Caco-2 (cell line): ENCODE results near the gene MT1X. TPM values are rescaled to one million over a fixed set of nuclear protein-coding genes. Genes with fewer than 3 reads are reported as not detected.

Source experiments
- Bru-seq: library from RNA; stranded (reverse); fragments of 400-500 nt; gene quantifications from one replicate; lab custom pipeline; 2021; lab: Mats Ljungman, UMichigan
- BruChase-seq, 2 experiments: library from RNA; stranded (reverse); fragments of 400-500 nt; gene quantifications; one replicate each; lab custom pipeline; 2021; lab: Mats Ljungman, UMichigan
- BruUV-seq: library from RNA; stranded (reverse); fragments of 400-500 nt; replicated peaks from 2 replicates; lab custom pipeline; 2021; lab: Mats Ljungman, UMichigan
- CTCF ChIA-PET: fragments of 300-600 bp; sonication (Branson Sonifier 250); formaldehyde crosslinking; loops from one replicate; lab custom pipeline; 2022; ENCODE audit warnings: antibody characterized with exemption; lab: Charles Lee
- POLR2A ChIA-PET: fragments of 300-600 bp; sonication (Branson Sonifier 250); formaldehyde crosslinking; loops from one replicate; lab custom pipeline; 2022; ENCODE audit warnings: antibody characterized with exemption; lab: Charles Lee
- DNase-seq, 2 experiments: peaks; one replicate each; pipeline versions ENCODE4 v3.0.0 to v3.0.0-alpha.2; 2020 to 2022
- H3K27me3 ChIP-seq: replicated peaks from 2 replicates; pipeline ENCODE4 v1.6.0; 2011; ENCODE audit warnings: low read length; ENCODE audit not compliant: control insufficient read depth, insufficient read depth
- H3K36me3 ChIP-seq: 2 replicates; pipeline ENCODE4 v1.5.1; 2011; ENCODE audit warnings: low read length; ENCODE audit not compliant: control insufficient read depth, insufficient read depth
- H3K4me1 ChIP-seq: fragments of 250-450 bp; sonication (Bioruptor Pico); 2 replicates; pipeline ENCODE4 v1.5.1; 2020; ENCODE audit warnings: mild to moderate bottlenecking
- H3K4me3 ChIP-seq: 2 replicates; pipeline ENCODE4 v1.5.1; 2011; ENCODE audit warnings: low read depth, mild to moderate bottlenecking, control low read depth, low read length
- H3K9me3 ChIP-seq: fragments of 250-450 bp; sonication (Bioruptor Pico); 2 replicates; pipeline ENCODE4 v1.5.1; 2020; ENCODE audit warnings: mild to moderate bottlenecking, moderate library complexity
- H3K27ac Mint-ChIP-seq: one replicate; pipeline ENCODE4 v1.8.0; 2022; ENCODE audit warnings: mixed read lengths; ENCODE audit not compliant: unreplicated experiment
- H3K27me3 Mint-ChIP-seq: one replicate; pipeline ENCODE4 v1.8.0; 2022; ENCODE audit warnings: mixed read lengths; ENCODE audit not compliant: insufficient read depth, unreplicated experiment
- H3K36me3 Mint-ChIP-seq: one replicate; pipeline ENCODE4 v1.8.0; 2022; ENCODE audit warnings: mild to moderate bottlenecking, mixed read lengths; ENCODE audit not compliant: insufficient read depth, unreplicated experiment
- H3K4me1 Mint-ChIP-seq: one replicate; pipeline ENCODE4 v1.8.0; 2022; ENCODE audit warnings: low read depth, mixed read lengths; ENCODE audit not compliant: unreplicated experiment
- H3K4me3 Mint-ChIP-seq: one replicate; pipeline ENCODE4 v1.8.0; 2022; ENCODE audit warnings: mild to moderate bottlenecking, moderate library complexity, mixed read lengths; ENCODE audit not compliant: unreplicated experiment
- H3K9me3 Mint-ChIP-seq: one replicate; pipeline ENCODE4 v1.8.0; 2022; ENCODE audit warnings: mixed read lengths; ENCODE audit not compliant: unreplicated experiment
- intact Hi-C: fragments of 100-400 bp; cut with micrococcal nuclease; formaldehyde crosslinking; loops from one replicate; pipeline ENCODE4 v1.10.0; 2022; ENCODE audit not compliant: unreplicated experiment
- long read RNA-seq: library from polyadenylated mRNA; stranded (forward); transcript quantifications from one replicate; pipeline ENCODE4 v2.0.0, GENCODE V29; 2022
- total RNA-seq: library from RNA; stranded (reverse); gene quantifications from 2 replicates; pipeline ENCODE4 v1.2.3, GENCODE V29; 2022
- TF ChIP-seq, protein P1 (sequence below), 2 experiments: fragments of 200-600 bp in 1 of 2; IDR thresholded peaks; 1 replicate in 1 of 2; 2 replicates in 1 of 2; pipeline versions ENCODE4 v1.5.1 to v1.8.0; 2011 to 2022; ENCODE audit warnings: antibody characterized with exemption in 1 of 2, control low read depth in 1 of 2, inconsistent platforms in 1 of 2, low read depth in 1 of 2, low read length in 1 of 2, mild to moderate bottlenecking in 1 of 2, moderate library complexity in 1 of 2; ENCODE audit not compliant: insufficient read depth in 1 of 2, severe bottlenecking in 1 of 2, unreplicated experiment in 1 of 2

MT1X gene
- total RNA-seq = 4.4 and 18.3 TPM in 2 replicates
- percentile 16 among the genes with signal in this experiment for Bru-seq, nascent RNA
- percentile 46 among the genes with signal in this experiment for BruChase-seq, experiment 1, labeled RNA remaining after a 2-hour chase
- percentile 58 among the genes with signal in this experiment for BruChase-seq, experiment 2, labeled RNA remaining after a 6-hour chase
- long read RNA-seq, partial matches to known transcripts = 0 of 4 reads
- long read RNA-seq, other reads (novel, unspliced or antisense) = 0 of 4 reads

DNA sequence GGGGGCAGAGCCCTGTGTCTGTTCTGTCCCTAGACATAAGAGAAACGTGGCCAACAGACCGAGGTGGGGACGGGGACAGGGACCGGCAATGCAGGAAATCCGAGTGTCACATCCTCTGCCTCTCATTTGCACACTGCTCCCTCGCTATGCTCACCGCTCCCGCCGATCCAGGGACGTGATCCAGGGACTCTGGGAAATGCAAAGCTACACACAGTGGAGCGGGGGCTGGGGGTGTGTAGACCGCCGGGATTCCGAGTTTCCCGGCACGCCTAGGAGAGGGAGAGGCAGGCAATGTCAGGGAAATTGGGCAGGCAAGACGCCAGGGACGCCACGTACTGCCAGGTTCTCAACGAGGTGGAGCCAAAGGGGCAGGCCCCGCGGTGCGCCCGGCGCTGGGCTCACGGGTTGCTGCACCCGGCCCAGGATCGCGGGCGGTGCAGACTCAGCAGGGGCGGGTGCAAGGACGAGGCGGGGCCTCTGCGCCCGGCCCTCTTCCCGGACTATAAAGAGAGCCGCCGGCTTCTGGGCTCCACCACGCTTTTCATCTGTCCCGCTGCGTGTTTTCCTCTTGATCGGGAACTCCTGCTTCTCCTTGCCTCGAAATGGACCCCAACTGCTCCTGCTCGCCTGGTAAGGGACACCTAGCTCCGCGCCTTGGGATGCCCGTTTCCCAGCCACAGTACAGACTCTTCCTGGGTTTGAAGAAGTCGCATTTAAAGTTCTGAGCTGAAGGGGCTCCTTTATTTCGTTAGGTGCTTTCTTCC, at the start of gene MT1X:
Gene MT1X, plus strand, starts transcription at position 532 of the 764 bp plus-strand sequence. Its CDS starts 71 bp downstream, at position 603.
- BruUV-seq = no TSS peak
- peak within 1 kb of the TSS; percentile 65 for H3K4me3 ChIP-seq
- peak within 1 kb of the TSS; percentile 95 for H3K4me3 Mint-ChIP-seq
- POLR2A ChIA-PET = interaction anchor here (0.9 kb wide), 1 partner anchor 25 kb away, joined by 3 read pairs; no protein-coding TSS in a partner anchor
- no peaks in the 10 kb centered on the region for H3K36me3 Mint-ChIP-seq
- no peaks in the 10 kb centered on the region for H3K4me1 Mint-ChIP-seq
- H3K27me3 ChIP-seq = no peaks in the 10 kb centered on the region
- intact Hi-C loops = loop anchor here (1.0 kb wide), 1 partner anchor 9 kb away; no protein-coding TSS in a partner anchor
- DNase-seq = peak; percentile 81 to 88
- TF ChIP-seq, protein P1, sequence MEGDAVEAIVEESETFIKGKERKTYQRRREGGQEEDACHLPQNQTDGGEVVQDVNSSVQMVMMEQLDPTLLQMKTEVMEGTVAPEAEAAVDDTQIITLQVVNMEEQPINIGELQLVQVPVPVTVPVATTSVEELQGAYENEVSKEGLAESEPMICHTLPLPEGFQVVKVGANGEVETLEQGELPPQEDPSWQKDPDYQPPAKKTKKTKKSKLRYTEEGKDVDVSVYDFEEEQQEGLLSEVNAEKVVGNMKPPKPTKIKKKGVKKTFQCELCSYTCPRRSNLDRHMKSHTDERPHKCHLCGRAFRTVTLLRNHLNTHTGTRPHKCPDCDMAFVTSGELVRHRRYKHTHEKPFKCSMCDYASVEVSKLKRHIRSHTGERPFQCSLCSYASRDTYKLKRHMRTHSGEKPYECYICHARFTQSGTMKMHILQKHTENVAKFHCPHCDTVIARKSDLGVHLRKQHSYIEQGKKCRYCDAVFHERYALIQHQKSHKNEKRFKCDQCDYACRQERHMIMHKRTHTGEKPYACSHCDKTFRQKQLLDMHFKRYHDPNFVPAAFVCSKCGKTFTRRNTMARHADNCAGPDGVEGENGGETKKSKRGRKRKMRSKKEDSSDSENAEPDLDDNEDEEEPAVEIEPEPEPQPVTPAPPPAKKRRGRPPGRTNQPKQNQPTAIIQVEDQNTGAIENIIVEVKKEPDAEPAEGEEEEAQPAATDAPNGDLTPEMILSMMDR (IDR thresholded peaks at IDR 0.05; ENCODE audit: insufficient read depth in 1 of 2, low read depth in 1 of 2, low read length in 1 of 2, severe bottlenecking in 1 of 2, unreplicated experiment in 1 of 2) = no peak
- no peaks in the 10 kb centered on the region for H3K36me3 ChIP-seq
- peaks cover 8% of the 10 kb centered on the region for H3K9me3 ChIP-seq
- H3K27ac Mint-ChIP-seq = peak within 1 kb of the TSS; percentile 39
- peaks cover 7% of the 10 kb centered on the region for H3K27me3 Mint-ChIP-seq
- H3K4me1 ChIP-seq = peaks cover 8% of the 10 kb centered on the region; the same call in 1 of the 2 replicates
- CTCF ChIA-PET = interaction anchor here (0.6 to 2.3 kb wide), 2 partner anchors 20 to 168 kb away, joined by 3 to 11 read pairs; no protein-coding TSS in a partner anchor
- peaks cover 11% of the 10 kb centered on the region for H3K9me3 Mint-ChIP-seq

DNA sequence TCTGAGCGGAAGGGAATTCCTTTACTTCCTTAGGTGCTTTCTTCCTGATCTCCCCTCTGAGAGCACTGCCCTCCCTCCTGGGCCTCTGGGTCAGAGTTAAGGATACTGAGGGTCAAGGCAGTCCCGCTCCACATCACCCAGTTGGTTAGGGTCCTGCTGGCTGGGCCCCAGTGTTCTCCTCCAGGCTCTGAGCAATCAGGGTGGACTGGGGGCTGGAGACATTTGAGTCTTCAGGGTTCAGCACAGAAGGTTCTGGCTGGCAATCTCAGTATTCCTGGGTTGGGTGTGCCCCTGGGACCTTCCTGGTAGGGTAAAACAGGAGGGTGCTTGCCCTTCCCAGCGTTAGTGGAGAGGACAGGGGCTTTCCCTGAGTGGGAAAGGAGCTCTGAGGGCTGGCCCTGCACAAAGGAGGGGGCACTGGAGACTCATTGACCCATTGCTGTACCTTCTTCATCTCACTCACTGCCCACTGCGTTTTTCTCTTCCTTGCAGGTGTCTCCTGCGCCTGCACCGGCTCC, 49.4 kb upstream of the MT1X start:
- peak overlapping the region; percentile 76 for H3K4me3 Mint-ChIP-seq
- no peaks in the 10 kb centered on the region for H3K9me3 Mint-ChIP-seq
- no peak overlapping the region for H3K27ac Mint-ChIP-seq
- no peaks in the 10 kb centered on the region for H3K36me3 Mint-ChIP-seq
- intact Hi-C loops = no loop called here
- H3K27me3 Mint-ChIP-seq = peaks cover 31% of the 10 kb centered on the region
- H3K36me3 ChIP-seq = no peaks in the 10 kb centered on the region
- H3K9me3 ChIP-seq = no peaks in the 10 kb centered on the region
- ChIA-PET CTCF (no interaction called here), POLR2A (no interaction called here)
- H3K4me1 Mint-ChIP-seq = peaks cover 5% of the 10 kb centered on the region
- H3K4me1 ChIP-seq = no peaks in the 10 kb centered on the region
- no TSS peak for BruUV-seq
- H3K4me3 ChIP-seq = no peak overlapping the region
- TF ChIP-seq, protein P1 (IDR thresholded peaks at IDR 0.05; ENCODE audit: insufficient read depth in 1 of 2, low read depth in 1 of 2, low read length in 1 of 2, severe bottlenecking in 1 of 2, unreplicated experiment in 1 of 2) = no peak
- peaks cover 10% of the 10 kb centered on the region for H3K27me3 ChIP-seq
- no peak for DNase-seq

- peaks cover 12% of the 10 kb centered on the region for H3K27me3 ChIP-seq
- no TSS peak for BruUV-seq
- H3K4me1 Mint-ChIP-seq = peaks cover 5% of the 10 kb centered on the region
Observed at GRCh38 chr16:56633535-56633934, 48.7 kb upstream of the MT1X start.

More at GRCh38 chr16:56633535-56633934, 48.7 kb upstream of the MT1X start:
- no peaks in the 10 kb centered on the region for H3K9me3 ChIP-seq
- ChIA-PET POLR2A (no interaction called here), CTCF (no interaction called here)
- intact Hi-C loops = no loop called here
- TF ChIP-seq, protein P1 (IDR thresholded peaks at IDR 0.05; ENCODE audit: insufficient read depth in 1 of 2, low read depth in 1 of 2, low read length in 1 of 2, severe bottlenecking in 1 of 2, unreplicated experiment in 1 of 2) = no peak
- no peak overlapping the region for H3K4me3 ChIP-seq
- H3K9me3 Mint-ChIP-seq = no peaks in the 10 kb centered on the region
- H3K27me3 Mint-ChIP-seq = peaks cover 32% of the 10 kb centered on the region
- H3K36me3 Mint-ChIP-seq = no peaks in the 10 kb centered on the region
- no peak for DNase-seq
- no peaks in the 10 kb centered on the region for H3K36me3 ChIP-seq
- no peak overlapping the region for H3K27ac Mint-ChIP-seq
- no peak overlapping the region for H3K4me3 Mint-ChIP-seq
- H3K4me1 ChIP-seq = no peaks in the 10 kb centered on the region
